ENCODE measurements around the gene SAA4. TPM values are rescaled to one million over a fixed set of nuclear protein-coding genes. Genes with fewer than 3 reads are reported as not detected.
"Not testable (repeated sequence)": the region's sequence is repeated elsewhere in the genome, so short reads cannot be mapped to it uniquely, and the experiment has no call there.

SAA4 gene
- total and polyA plus RNA-seq, 4 experiments from 2014 or later, result not detected

DNA sequence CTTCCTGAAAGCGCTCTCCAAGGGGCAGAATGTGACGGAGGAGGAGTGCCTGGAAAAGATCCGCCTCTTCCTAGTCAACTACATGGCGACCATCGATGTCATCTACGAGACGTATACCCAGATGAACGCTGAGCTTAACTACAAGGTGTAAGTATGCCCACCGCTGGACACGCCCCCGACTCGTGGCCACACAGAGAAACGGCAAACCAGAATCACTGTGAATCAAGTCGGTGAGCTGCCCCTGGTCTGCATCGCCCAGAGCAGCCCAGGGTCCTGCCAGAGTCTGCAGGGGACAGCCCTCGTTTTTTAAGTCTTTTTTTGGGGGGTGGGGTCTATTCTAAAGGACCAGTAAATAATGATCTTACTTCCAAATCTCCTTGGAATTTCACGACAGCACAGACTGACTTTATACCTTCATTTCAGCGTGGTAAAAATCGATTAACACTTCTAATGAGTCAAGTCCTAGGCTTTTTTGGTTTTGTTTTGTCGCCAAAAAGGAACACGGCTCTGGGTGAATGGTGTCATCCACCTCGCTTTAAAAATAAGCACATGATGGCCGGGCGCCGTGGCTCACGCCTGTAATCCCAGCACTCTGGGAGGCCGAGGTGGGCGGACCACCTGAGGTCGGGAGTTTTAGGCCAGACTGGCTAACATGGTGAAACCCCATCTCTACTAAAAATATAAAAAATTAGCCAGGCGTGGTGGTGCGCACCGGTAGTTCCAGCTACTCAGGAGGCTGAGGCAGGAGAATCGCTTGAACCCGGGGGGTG, 46.9 kb downstream of the SAA4 start:
- POLR2A ChIA-PET (ENCODE audit: partially characterized antibody); H3K4me3 ChIP-seq (ENCODE audit: low read length in 2 of 2); H3K27ac Mint-ChIP-seq; DNase-seq; H3K4me3 Mint-ChIP-seq; CTCF ChIA-PET (ENCODE audit: partially characterized antibody); H3K36me3 ChIP-seq (ENCODE audit: insufficient read depth, low read length); H3K4me1 ChIP-seq (ENCODE audit: insufficient read depth, low read length); H3K9me3 ChIP-seq (ENCODE audit: control insufficient read depth in 1 of 2, low read length in 2 of 2); H3K36me3 Mint-ChIP-seq; H3K9me3 Mint-ChIP-seq; H3K4me1 Mint-ChIP-seq; intact Hi-C loops (cut with micrococcal nuclease); H3K27ac ChIP-seq (ENCODE audit: low read depth, low read length); H3K27me3 ChIP-seq (ENCODE audit: insufficient read depth, low read length): not testable (repeated sequence)
- peaks cover 14 to 16% of the 10 kb centered on the region in 2 donors for H3K27me3 Mint-ChIP-seq

DNA sequence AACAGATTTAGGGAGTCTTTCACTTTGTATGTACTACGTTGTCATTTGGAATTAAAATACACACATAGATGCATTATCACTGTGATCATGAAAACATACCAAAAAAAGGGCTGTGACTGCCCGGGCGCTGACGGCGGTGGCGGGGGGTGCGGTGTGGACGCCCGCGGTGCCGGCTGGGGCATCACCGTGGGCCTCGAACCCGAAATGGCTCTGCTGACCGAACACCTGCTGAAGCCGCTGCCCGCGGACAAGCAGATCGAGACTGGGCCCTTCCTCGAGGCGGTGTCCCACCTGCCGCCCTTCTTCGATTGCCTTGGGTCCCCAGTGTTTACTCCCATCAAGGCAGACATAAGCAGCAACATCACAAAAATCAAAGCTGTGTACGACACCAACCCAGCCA, 47.8 kb downstream of the SAA4 start:
- ChIA-PET CTCF (ENCODE audit: partially characterized antibody) (interaction anchor here (1.2 kb wide), 1 partner anchor 15 kb away, joined by 3 read pairs; no protein-coding TSS in a partner anchor), POLR2A (ENCODE audit: partially characterized antibody) (no interaction called here)
- H3K27me3 Mint-ChIP-seq, result peaks cover 17 to 18% of the 10 kb centered on the region in 2 donors
- peaks cover 0 to 4% (median 0%) of the 10 kb centered on the region in 8 donors for H3K9me3 Mint-ChIP-seq
- H3K27me3 ChIP-seq (ENCODE audit: insufficient read depth, low read length), result no peaks in the 10 kb centered on the region
- no peaks in the 10 kb centered on the region for H3K4me1 ChIP-seq (ENCODE audit: insufficient read depth, low read length)
- H3K4me3 Mint-ChIP-seq, result no peak overlapping the region
- H3K36me3 Mint-ChIP-seq, result no peaks in the 10 kb centered on the region
- no peak overlapping the region for H3K4me3 ChIP-seq (ENCODE audit: low read length in 2 of 2)
- H3K4me1 Mint-ChIP-seq, result no peaks in the 10 kb centered on the region
- DNase-seq, result no peak
- no peak overlapping the region for H3K27ac Mint-ChIP-seq
- H3K9me3 ChIP-seq (ENCODE audit: control insufficient read depth in 1 of 2, low read length in 2 of 2), result no peaks in the 10 kb centered on the region
- H3K27ac ChIP-seq (ENCODE audit: low read depth, low read length), result no peak overlapping the region
- intact Hi-C loops (cut with micrococcal nuclease), result no loop called here
- no peaks in the 10 kb centered on the region for H3K36me3 ChIP-seq (ENCODE audit: insufficient read depth, low read length)

Other genes with a start within 250 kb of the SAA4 start
- gene SERGEF, start 223.8 kb downstream of the SAA4 start, total RNA-seq, result 10 to 100 TPM; 46.2 to 54.1 TPM
- 10 to 100 TPM; 73.3 to 82.7 TPM for gene SERGEF, start 223.8 kb downstream of the SAA4 start, polyA plus RNA-seq
- 1 to 10 TPM; 1.0 to 1.3 TPM for gene TPH1, start 190.5 kb downstream of the SAA4 start, total RNA-seq
- not detected for gene TPH1, start 190.5 kb downstream of the SAA4 start, polyA plus RNA-seq
- 10 to 100 TPM; 18.4 to 21.2 TPM for gene SAAL1, start 130.7 kb downstream of the SAA4 start, total RNA-seq
- 10 to 100 TPM; 12.5 to 17.2 TPM for gene SAAL1, start 130.7 kb downstream of the SAA4 start, polyA plus RNA-seq
- gene MRGPRX3, start 104.2 kb downstream of the SAA4 start, total RNA-seq, result not detected
- gene MRGPRX3, start 104.2 kb downstream of the SAA4 start, polyA plus RNA-seq, result not detected
- not detected for gene MRGPRX4, start 64.0 kb downstream of the SAA4 start, total RNA-seq
- not detected for gene MRGPRX4, start 64.0 kb downstream of the SAA4 start, polyA plus RNA-seq
- gene SAA2, start 11.9 kb upstream of the SAA4 start, total RNA-seq, result not detected
- gene SAA2, start 11.9 kb upstream of the SAA4 start, polyA plus RNA-seq, result not detected
- gene SAA1, start 29.5 kb upstream of the SAA4 start, total RNA-seq, result not detected
- not detected for gene SAA1, start 29.5 kb upstream of the SAA4 start, polyA plus RNA-seq
- 10 to 100 TPM; 22.1 to 23.7 TPM for gene HPS5, start 85.3 kb upstream of the SAA4 start, total RNA-seq
- gene HPS5, start 85.3 kb upstream of the SAA4 start, polyA plus RNA-seq, result 10 to 100 TPM; 14.2 to 15.1 TPM
- 10 to 100 TPM; 60.1 to 61.6 TPM for gene GTF2H1, start 85.8 kb upstream of the SAA4 start, total RNA-seq
- 10 to 100 TPM; 31.8 to 41.6 TPM for gene GTF2H1, start 85.8 kb upstream of the SAA4 start, polyA plus RNA-seq
- gene LDHA, start 157.8 kb upstream of the SAA4 start, total RNA-seq, result 100 to 1,000 TPM; 131 to 135 TPM
- gene LDHA, start 157.8 kb upstream of the SAA4 start, polyA plus RNA-seq, result 100 to 1,000 TPM; 556 to 720 TPM
- not detected for gene LDHC, start 175.5 kb upstream of the SAA4 start, total RNA-seq
- gene LDHC, start 175.5 kb upstream of the SAA4 start, polyA plus RNA-seq, result not detected
- gene LDHAL6A, start 219.1 kb upstream of the SAA4 start, total RNA-seq, result under 1 TPM; 0.20 to 0.42 TPM
- gene LDHAL6A, start 219.1 kb upstream of the SAA4 start, polyA plus RNA-seq, result not detected